ENCODE data around the gene OAS3.

DNA sequence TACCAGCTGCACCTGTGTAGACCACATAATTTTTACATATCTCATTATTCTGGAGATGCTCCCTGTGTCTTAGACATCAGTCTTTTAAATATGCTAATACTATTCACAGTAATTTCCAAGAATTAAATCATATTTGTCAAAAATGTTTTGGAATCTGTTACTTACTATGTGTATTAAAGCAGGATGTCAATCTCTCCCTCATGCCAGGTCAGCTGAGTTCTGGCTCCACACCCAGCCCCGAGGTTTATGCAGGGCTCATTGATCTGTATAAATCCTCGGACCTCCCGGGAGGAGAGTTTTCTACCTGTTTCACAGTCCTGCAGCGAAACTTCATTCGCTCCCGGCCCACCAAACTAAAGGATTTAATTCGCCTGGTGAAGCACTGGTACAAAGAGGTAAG lies 67.9 kb downstream of the OAS3 start:
- no peak for TF ChIP-seq POLR2AphosphoS5 (IDR thresholded peaks at IDR 0.05)
- TF ChIP-seq, protein P1, sequence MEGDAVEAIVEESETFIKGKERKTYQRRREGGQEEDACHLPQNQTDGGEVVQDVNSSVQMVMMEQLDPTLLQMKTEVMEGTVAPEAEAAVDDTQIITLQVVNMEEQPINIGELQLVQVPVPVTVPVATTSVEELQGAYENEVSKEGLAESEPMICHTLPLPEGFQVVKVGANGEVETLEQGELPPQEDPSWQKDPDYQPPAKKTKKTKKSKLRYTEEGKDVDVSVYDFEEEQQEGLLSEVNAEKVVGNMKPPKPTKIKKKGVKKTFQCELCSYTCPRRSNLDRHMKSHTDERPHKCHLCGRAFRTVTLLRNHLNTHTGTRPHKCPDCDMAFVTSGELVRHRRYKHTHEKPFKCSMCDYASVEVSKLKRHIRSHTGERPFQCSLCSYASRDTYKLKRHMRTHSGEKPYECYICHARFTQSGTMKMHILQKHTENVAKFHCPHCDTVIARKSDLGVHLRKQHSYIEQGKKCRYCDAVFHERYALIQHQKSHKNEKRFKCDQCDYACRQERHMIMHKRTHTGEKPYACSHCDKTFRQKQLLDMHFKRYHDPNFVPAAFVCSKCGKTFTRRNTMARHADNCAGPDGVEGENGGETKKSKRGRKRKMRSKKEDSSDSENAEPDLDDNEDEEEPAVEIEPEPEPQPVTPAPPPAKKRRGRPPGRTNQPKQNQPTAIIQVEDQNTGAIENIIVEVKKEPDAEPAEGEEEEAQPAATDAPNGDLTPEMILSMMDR (IDR thresholded peaks at IDR 0.05) = no peak

Measured in breast epithelium (tissue), 3 donors.